DOHH2 (cell line): ENCODE data around the gene NDFIP2.

ENCODE experiments used
- CTCF ChIP-seq: fragments of 200-600 bp; sonication (generic); IDR thresholded peaks from one replicate; pipeline ENCODE4 v1.5.1; 2014; ENCODE audit warnings: antibody characterized with exemption, mild to moderate bottlenecking, low read depth, low read length; ENCODE audit not compliant: poor library complexity, severe bottlenecking
- EZH2phosphoT487 ChIP-seq: fragments of 200-600 bp; sonication (generic); IDR thresholded peaks from 2 replicates; pipeline ENCODE4 v1.6.1; 2017; ENCODE audit warnings: borderline replicate concordance, mild to moderate bottlenecking, antibody characterized with exemption, low read length, moderate library complexity, mixed read lengths

DNA sequence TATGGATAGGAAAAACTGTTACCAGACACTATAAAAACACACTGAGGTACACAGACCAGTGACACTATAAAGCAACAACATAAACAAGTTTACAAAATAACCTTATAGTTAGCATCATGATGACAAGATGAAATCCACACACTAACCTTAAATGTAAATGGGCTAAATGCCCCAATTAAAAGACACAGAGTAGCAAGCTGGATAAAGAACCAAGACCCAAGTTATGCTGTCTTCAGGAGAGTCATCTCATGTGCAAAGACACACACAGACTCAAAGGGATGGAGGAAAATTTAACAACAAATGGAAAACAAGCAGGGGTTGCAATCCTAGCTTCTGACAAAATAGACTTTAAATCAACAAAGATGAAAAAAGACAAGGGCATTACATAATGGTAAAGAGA is 81.6 kb downstream of the NDFIP2 start:
- no peak for TF ChIP-seq CTCF
- TF ChIP-seq EZH2phosphoT487 = no peak
